HepG2 (cell line): Measurements from ENCODE around the gene TLR3.

Experiments
- FOXK2 ChIP-seq: fragments of 450-650 bp; IDR thresholded peaks from 2 replicates; pipeline ENCODE4 v1.6.1; 2016
- FOXM1 ChIP-seq: sonication (generic); formaldehyde crosslinking; IDR thresholded peaks from 2 replicates; pipeline ENCODE4 v1.5.0; 2020; ENCODE audit warnings: missing genetic modification reagents
- KLF16 ChIP-seq, 2 experiments: sonication (generic) in 1 of 2; formaldehyde crosslinking in 1 of 2; IDR thresholded peaks; 2 replicates each; pipeline versions ENCODE4 v1.6.1 to v1.8.0; 2016 to 2023; ENCODE audit warnings: missing genetic modification reagents in 2 of 2, missing compliant biosample characterization in 1 of 2
- POLR2A ChIP-seq, 2 experiments: IDR thresholded peaks; 2 replicates each; pipeline ENCODE4 v1.6.1; 2011; ENCODE audit warnings: low read depth in 2 of 2, low read length in 2 of 2, mild to moderate bottlenecking in 1 of 2, moderate library complexity in 1 of 2; ENCODE audit not compliant: insufficient read depth in 1 of 2
- RFX5 ChIP-seq: IDR thresholded peaks from 2 replicates; pipeline ENCODE4 v1.6.1; 2011; ENCODE audit warnings: low read depth, low read length, improper control_type of control experiment
- STAT5B ChIP-seq: sonication (generic); formaldehyde crosslinking; IDR thresholded peaks from 2 replicates; pipeline ENCODE4 v1.4.0; 2020; ENCODE audit warnings: missing genetic modification reagents
- ZNF3 ChIP-seq: IDR thresholded peaks from 2 replicates; pipeline ENCODE4 v1.7.0; 2017; ENCODE audit warnings: inconsistent platforms
- TF ChIP-seq, protein P1 (sequence below): IDR thresholded peaks from 2 replicates; pipeline ENCODE4 v1.6.1; 2016; ENCODE audit warnings: low read depth, borderline replicate concordance

DNA sequence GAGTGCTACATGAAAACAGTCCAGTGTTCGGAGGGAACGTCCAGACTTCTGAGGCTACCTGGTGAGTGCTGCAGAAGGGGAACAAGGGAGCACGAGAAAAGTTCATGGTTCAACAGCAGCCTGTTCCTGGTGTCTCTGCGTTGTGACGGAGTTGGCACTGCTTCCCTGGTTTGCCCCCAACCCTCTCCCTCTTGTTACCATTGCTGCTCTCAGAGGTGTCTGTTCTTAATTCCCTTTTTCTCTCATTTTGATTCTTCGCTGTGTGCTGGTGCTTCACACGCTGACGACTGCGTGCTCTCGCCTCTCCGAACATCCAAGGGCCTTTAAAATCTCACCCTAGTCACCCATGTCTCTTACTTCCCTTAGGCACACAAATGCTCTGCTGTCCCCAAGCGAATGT is 34.0 kb downstream of the TLR3 start:
- TF ChIP-seq, protein P1, sequence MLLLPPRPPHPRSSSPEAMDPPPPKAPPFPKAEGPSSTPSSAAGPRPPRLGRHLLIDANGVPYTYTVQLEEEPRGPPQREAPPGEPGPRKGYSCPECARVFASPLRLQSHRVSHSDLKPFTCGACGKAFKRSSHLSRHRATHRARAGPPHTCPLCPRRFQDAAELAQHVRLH (CRISPR knock-in tag), result no peak
- TF ChIP-seq RFX5 (no peak), ZNF3 (CRISPR knock-in tag) (no peak), FOXM1 (no peak), STAT5B (CRISPR knock-in tag) (no peak), KLF16 (CRISPR knock-in tag; IDR thresholded peaks at IDR 0.05) (no peak), FOXK2 (no peak), POLR2A (IDR thresholded peaks at IDR 0.05; ENCODE audit: insufficient read depth in 1 of 2, low read depth in 2 of 2, low read length in 2 of 2) (no peak)
